Adipocyte (in vitro differentiated cells): ENCODE results near the gene RIPOR3.

Source experiments
- DNase-seq: peaks from one replicate; pipeline ENCODE4 v3.0.0-alpha.2; 2015; ENCODE audit warnings: low read depth
- H3K27me3 ChIP-seq: replicated peaks from 2 replicates; pipeline ENCODE4 v1.7.0; 2013; ENCODE audit warnings: mild to moderate bottlenecking, low read length, moderate library complexity; ENCODE audit not compliant: control insufficient read depth, insufficient read depth
- H3K36me3 ChIP-seq: 2 replicates; pipeline ENCODE4 v1.7.0; 2013; ENCODE audit warnings: low read length, mild to moderate bottlenecking, moderate library complexity; ENCODE audit not compliant: control insufficient read depth, insufficient read depth, severe bottlenecking
- H3K4me1 ChIP-seq: 2 replicates; pipeline ENCODE4 v1.7.0; 2013; ENCODE audit warnings: mild to moderate bottlenecking, low read length, moderate library complexity; ENCODE audit not compliant: control insufficient read depth, insufficient read depth
- H3K4me3 ChIP-seq: 2 replicates; pipeline ENCODE4 v1.7.0; 2013; ENCODE audit warnings: mild to moderate bottlenecking, low read length, moderate library complexity
- H3K9ac ChIP-seq: 2 replicates; pipeline ENCODE4 v1.7.0; 2013; ENCODE audit warnings: mild to moderate bottlenecking, low read length, moderate library complexity
- H3K9me3 ChIP-seq: 2 replicates; pipeline ENCODE4 v1.7.0; 2013; ENCODE audit warnings: mild to moderate bottlenecking, low read length, moderate library complexity; ENCODE audit not compliant: control insufficient read depth

RIPOR3 gene

GRCh38 chr20:50632701-50633100 lies 58.6 kb downstream of the RIPOR3 start:
- Histone ChIP-seq H3K4me1 (peaks cover 27% of the 10 kb centered on the region), H3K9ac (no peak overlapping the region), H3K9me3 (no peaks in the 10 kb centered on the region), H3K36me3 (no peaks in the 10 kb centered on the region), H3K4me3 (no peak overlapping the region), H3K27me3 (no peaks in the 10 kb centered on the region)
- DNase-seq, result no peak

- H3K27me3 ChIP-seq, result no peaks in the 10 kb centered on the region
- H3K9ac ChIP-seq, result no peak overlapping the region
- no peak overlapping the region for H3K4me3 ChIP-seq
- no peak for DNase-seq
- H3K4me1 ChIP-seq, result peaks cover 25% of the 10 kb centered on the region
- no peaks in the 10 kb centered on the region for H3K36me3 ChIP-seq
- no peaks in the 10 kb centered on the region for H3K9me3 ChIP-seq
Observed at GRCh38 chr20:50632236-50632635, 59.1 kb downstream of the RIPOR3 start.

- Histone ChIP-seq H3K9me3 (no peaks in the 10 kb centered on the region), H3K4me1 (peaks cover 22% of the 10 kb centered on the region), H3K36me3 (no peaks in the 10 kb centered on the region), H3K4me3 (no peak overlapping the region), H3K27me3 (no peaks in the 10 kb centered on the region), H3K9ac (no peak overlapping the region)
- no peak for DNase-seq
Observed at GRCh38 chr20:50630578-50631263, 60.6 kb downstream of the RIPOR3 start.

- no peak overlapping the region for H3K4me3 ChIP-seq
- peaks cover 27% of the 10 kb centered on the region for H3K4me1 ChIP-seq
- H3K9me3 ChIP-seq, result no peaks in the 10 kb centered on the region
- H3K36me3 ChIP-seq, result no peaks in the 10 kb centered on the region
- H3K27me3 ChIP-seq, result no peaks in the 10 kb centered on the region
- H3K9ac ChIP-seq, result no peak overlapping the region
- DNase-seq, result no peak
Observed at GRCh38 chr20:50629670-50630045, 61.7 kb downstream of the RIPOR3 start.

- H3K4me3 ChIP-seq, result no peak overlapping the region
- peaks cover 27% of the 10 kb centered on the region for H3K4me1 ChIP-seq
- H3K27me3 ChIP-seq, result no peaks in the 10 kb centered on the region
- DNase-seq, result no peak
- no peak overlapping the region for H3K9ac ChIP-seq
- no peaks in the 10 kb centered on the region for H3K36me3 ChIP-seq
- H3K9me3 ChIP-seq, result no peaks in the 10 kb centered on the region
Observed at GRCh38 chr20:50628853-50629669, 62.3 kb downstream of the RIPOR3 start.

- Histone ChIP-seq H3K36me3 (no peaks in the 10 kb centered on the region), H3K27me3 (no peaks in the 10 kb centered on the region), H3K4me1 (peaks cover 27% of the 10 kb centered on the region), H3K9ac (no peak overlapping the region), H3K4me3 (no peak overlapping the region), H3K9me3 (no peaks in the 10 kb centered on the region)
- no peak for DNase-seq
Observed at GRCh38 chr20:50628332-50628731, 63.0 kb downstream of the RIPOR3 start.

GRCh38 chr20:50627747-50628146 lies 63.6 kb downstream of the RIPOR3 start:
- no peak for DNase-seq
- H3K27me3 ChIP-seq, result no peaks in the 10 kb centered on the region
- no peak overlapping the region for H3K4me3 ChIP-seq
- H3K9me3 ChIP-seq, result no peaks in the 10 kb centered on the region
- no peaks in the 10 kb centered on the region for H3K36me3 ChIP-seq
- H3K4me1 ChIP-seq, result peaks cover 27% of the 10 kb centered on the region
- no peak overlapping the region for H3K9ac ChIP-seq

- peaks cover 27% of the 10 kb centered on the region for H3K4me1 ChIP-seq
- peak overlapping the region; percentile 41 for H3K4me3 ChIP-seq
- H3K36me3 ChIP-seq, result peaks cover 10% of the 10 kb centered on the region
- peak overlapping the region; percentile 79 for H3K9ac ChIP-seq
- no peaks in the 10 kb centered on the region for H3K27me3 ChIP-seq
- peaks cover 4% of the 10 kb centered on the region for H3K9me3 ChIP-seq
- peak; percentile 19 for DNase-seq
Observed at GRCh38 chr20:50625986-50626677, 65.2 kb downstream of the RIPOR3 start.

- H3K27me3 ChIP-seq, result no peaks in the 10 kb centered on the region
- H3K9ac ChIP-seq, result no peak overlapping the region
- H3K4me1 ChIP-seq, result peaks cover 24% of the 10 kb centered on the region
- no peak overlapping the region for H3K4me3 ChIP-seq
- no peak for DNase-seq
- peaks cover 8% of the 10 kb centered on the region for H3K9me3 ChIP-seq
- H3K36me3 ChIP-seq, result peaks cover 19% of the 10 kb centered on the region
Observed at GRCh38 chr20:50624351-50625016, 66.9 kb downstream of the RIPOR3 start.

- H3K27me3 ChIP-seq, result no peaks in the 10 kb centered on the region
- H3K36me3 ChIP-seq, result peaks cover 37% of the 10 kb centered on the region
- no peak overlapping the region for H3K4me3 ChIP-seq
- H3K9me3 ChIP-seq, result peaks cover 8% of the 10 kb centered on the region
- H3K9ac ChIP-seq, result no peak overlapping the region
- H3K4me1 ChIP-seq, result peaks cover 15% of the 10 kb centered on the region
- no peak for DNase-seq
Observed at GRCh38 chr20:50621068-50621665, 70.2 kb downstream of the RIPOR3 start.
